Measurements from ENCODE around the gene TMPRSS11F.

TMPRSS11F gene

DNA sequence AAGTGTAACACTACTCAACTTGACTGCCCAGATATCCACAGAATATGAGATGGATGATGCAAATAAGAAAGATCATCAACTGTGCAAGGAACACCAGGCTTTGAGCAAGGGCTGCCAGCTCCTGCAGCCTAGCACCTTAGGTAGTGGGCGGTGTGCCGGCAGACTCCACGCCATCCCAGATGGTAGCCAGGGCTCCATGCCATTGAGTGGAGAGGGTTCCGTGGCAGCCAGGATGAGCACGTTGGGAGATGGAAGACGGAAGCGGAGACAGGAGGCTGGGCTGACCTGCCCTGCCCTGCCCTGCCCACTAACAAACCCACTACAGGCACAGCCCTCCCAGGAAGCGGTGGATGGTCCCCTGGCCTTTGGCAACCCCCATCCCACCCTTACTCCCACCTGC is 51.9 kb downstream of the TMPRSS11F start:
- no peak for DNase-seq (ENCODE audit: low read depth in 2 of 2)

GRCh38 chr4:68077301-68077700 is 52.4 kb downstream of the TMPRSS11F start:
- no peak for DNase-seq (ENCODE audit: low read depth in 2 of 2)

DNA sequence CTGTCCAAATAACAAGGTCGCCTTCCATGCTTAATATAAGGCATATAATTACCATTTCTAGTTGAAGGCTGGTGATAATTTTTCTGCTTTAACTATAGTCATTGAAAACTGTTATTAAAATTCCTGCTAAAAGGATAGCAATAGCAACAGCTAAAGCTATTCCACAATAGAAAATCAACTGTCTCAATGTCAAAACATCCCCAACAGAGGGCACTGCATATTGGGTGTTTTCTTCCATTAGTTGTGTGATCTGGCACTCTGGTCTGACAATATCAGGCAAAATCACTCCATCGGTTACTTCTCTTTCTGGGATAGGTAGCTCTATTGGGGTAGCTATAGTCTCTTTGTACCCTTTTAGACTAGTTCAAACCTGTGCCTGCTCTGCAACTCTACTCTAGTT is 53.5 kb downstream of the TMPRSS11F start:
- no peak for DNase-seq (ENCODE audit: low read depth in 2 of 2)

- no peak for DNase-seq (ENCODE audit: low read depth in 2 of 2)
Measured at GRCh38 chr4:68074397-68074796, 55.3 kb downstream of the TMPRSS11F start.

GRCh38 chr4:68070302-68070701 is 59.4 kb downstream of the TMPRSS11F start:
- DNase-seq (ENCODE audit: low read depth in 2 of 2) = no peak

GRCh38 chr4:68062501-68062900 is 67.2 kb downstream of the TMPRSS11F start:
- no peak for DNase-seq (ENCODE audit: low read depth in 2 of 2)

DNA sequence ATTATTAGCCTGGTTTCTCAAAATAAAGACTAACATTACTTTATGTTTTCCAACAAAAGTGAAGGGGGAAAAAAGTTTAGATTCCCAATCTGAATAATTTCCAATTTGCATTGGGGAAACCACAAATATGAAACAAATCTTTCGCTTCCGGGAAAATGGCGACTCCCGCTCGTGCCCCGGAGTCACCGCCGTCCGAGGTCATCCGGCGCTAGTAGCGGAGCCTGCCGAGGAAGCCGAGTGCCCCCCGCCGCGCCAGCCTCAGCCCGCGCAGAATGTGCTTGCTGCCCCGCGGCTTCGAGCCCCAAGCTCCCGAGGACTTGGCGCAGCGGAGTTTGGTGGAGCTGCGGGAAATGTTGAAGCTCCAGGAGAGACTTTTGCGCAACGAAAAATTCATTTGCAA is 91.4 kb downstream of the TMPRSS11F start:
- DNase-seq (ENCODE audit: low read depth in 2 of 2) = no peak

- no peak for DNase-seq (ENCODE audit: low read depth in 2 of 2)
Measured at GRCh38 chr4:68021185-68021584, 108.5 kb downstream of the TMPRSS11F start.

- DNase-seq (ENCODE audit: low read depth in 2 of 2) = no peak
Measured at GRCh38 chr4:68011684-68012083, 118.0 kb downstream of the TMPRSS11F start.
